ENCODE results near the gene MAN1C1. TPM values are rescaled to one million over a fixed set of nuclear protein-coding genes. Genes with fewer than 3 reads are reported as not detected.

The MAN1C1 gene
- total RNA-seq, 4 donors from 2014 or later = 14.6 to 25.1 (median 17.5) TPM

DNA sequence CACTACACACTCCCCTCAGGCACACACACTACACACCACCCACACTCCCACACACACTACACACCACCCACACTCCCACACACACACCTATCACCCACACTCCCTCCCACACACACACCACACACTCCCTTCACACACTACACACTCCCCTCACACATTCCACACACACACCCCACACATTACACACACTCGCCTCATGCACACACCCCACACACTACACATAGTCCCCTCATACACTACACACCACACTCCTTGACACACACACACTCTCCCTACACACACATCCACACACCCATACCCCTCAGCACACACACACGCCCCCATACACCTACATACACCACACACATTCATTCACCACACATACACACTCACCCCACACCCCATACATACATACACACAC lies 152.4 kb downstream of the MAN1C1 start:
- TF ChIP-seq EP300 (IDR thresholded peaks at IDR 0.05) = no peak
- TF ChIP-seq, protein P1, sequence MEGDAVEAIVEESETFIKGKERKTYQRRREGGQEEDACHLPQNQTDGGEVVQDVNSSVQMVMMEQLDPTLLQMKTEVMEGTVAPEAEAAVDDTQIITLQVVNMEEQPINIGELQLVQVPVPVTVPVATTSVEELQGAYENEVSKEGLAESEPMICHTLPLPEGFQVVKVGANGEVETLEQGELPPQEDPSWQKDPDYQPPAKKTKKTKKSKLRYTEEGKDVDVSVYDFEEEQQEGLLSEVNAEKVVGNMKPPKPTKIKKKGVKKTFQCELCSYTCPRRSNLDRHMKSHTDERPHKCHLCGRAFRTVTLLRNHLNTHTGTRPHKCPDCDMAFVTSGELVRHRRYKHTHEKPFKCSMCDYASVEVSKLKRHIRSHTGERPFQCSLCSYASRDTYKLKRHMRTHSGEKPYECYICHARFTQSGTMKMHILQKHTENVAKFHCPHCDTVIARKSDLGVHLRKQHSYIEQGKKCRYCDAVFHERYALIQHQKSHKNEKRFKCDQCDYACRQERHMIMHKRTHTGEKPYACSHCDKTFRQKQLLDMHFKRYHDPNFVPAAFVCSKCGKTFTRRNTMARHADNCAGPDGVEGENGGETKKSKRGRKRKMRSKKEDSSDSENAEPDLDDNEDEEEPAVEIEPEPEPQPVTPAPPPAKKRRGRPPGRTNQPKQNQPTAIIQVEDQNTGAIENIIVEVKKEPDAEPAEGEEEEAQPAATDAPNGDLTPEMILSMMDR (IDR thresholded peaks at IDR 0.05) = no peak
- TF ChIP-seq POLR2A (IDR thresholded peaks at IDR 0.05) = no peak
- Histone ChIP-seq H3K27me3 (no peaks in the 10 kb centered on the region), H3K4me1 (peaks cover 0 to 42% (median 14%) of the 10 kb centered on the region in 4 donors), H3K36me3 (peaks cover 0 to 16% (median 0%) of the 10 kb centered on the region in 3 donors), H3K9me3 (no peaks in the 10 kb centered on the region), H3K4me3 (no peak overlapping the region), H3K27ac (no peak overlapping the region)
- WGBS, 2 donors = 90 to 96% methylated on average over 2 of the region's 2 CpGs
- DNase-seq (ENCODE audit: low spot score in 2 of 2) = no peak

DNA sequence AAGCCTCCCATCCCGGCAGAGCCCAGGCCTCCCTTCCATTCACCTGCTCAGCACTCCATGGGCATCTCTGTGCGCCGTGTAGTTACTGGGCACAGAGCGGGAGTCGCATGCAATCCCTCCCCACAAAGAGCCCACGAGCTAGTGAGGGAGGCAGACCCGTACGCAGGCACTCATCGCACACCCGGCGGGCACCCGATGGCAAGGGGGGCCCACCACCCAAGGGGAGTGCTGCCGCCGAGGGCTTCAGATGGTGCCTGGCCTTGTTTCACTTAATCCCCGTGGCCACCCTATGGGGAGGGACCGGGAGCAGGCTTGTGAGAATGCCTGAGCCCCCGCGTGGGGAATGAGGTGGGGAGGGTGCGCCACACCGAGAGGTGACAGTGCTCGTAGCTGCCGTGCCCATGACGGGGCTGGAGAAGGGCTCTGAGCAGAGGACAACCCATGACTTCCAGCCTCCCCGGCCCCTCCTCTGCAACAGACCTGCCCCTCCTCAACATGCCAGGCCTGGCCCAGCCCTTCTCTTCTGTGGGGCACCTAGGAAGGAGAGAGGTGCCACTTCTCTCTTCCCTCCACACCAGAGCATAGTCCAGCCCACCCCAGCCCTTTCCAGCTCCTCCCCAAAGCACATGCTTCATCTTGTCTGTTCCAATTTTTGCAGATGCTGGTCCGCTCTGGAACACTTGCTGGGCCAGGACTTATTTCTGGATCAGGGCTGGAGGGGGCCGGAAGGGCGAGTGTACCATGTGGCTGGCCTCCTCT lies 153.2 kb downstream of the MAN1C1 start:
- 92 to 94% methylated on average over 20 to 27 of the region's 27 CpGs for WGBS, 2 donors
- Histone ChIP-seq H3K36me3 (peaks cover 0 to 8% (median 0%) of the 10 kb centered on the region in 3 donors), H3K27me3 (no peaks in the 10 kb centered on the region), H3K27ac (peak overlapping the region in 3 of 4 donors; percentile 52 to 84 (median 76)), H3K9me3 (no peaks in the 10 kb centered on the region), H3K4me1 (peaks cover 0 to 42% (median 18%) of the 10 kb centered on the region in 4 donors), H3K4me3 (no peak overlapping the region)
- TF ChIP-seq EP300 (IDR thresholded peaks at IDR 0.05) = no peak
- TF ChIP-seq, protein P1 (IDR thresholded peaks at IDR 0.05) = no peak
- TF ChIP-seq POLR2A (IDR thresholded peaks at IDR 0.05) = no peak
- no peak for DNase-seq (ENCODE audit: low spot score in 2 of 2)

DNA sequence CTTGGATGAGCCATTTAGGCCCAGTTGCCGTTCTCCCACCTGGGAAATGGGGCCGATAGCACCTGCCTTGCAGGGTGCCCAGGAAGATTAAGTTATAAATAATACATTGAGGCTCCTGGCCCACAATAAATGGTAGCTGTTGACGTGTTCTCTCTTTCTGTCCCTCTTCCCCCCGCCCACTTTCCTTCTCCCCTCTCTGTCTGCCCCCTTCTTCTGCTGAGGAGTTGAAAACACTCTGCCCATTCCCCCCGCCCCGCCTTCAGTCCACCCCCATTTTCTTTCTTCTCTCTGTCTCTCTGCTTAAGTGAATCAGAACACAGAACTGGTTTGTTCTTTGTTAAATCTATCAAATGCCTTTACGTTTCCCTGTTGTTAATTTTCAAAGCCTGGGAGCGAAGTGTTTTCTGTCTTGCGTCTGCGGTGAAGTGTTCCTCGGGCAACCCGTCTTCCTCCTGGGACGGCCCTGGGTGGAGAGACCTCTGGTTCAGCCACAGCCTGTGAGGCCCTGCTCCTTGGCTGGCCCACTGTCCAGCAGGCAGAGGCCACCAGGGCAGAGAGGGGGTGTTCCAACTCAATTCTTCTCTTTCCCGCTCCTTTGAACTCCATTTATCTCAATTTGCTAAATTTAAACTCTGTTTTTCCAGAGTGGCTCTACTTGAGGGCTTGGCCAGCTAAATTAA lies 154.1 kb downstream of the MAN1C1 start:
- Histone ChIP-seq H3K36me3 (peaks cover 0 to 7% (median 0%) of the 10 kb centered on the region in 3 donors), H3K4me1 (peaks cover 0 to 35% (median 18%) of the 10 kb centered on the region in 4 donors), H3K4me3 (peak overlapping the region in 1 of 4 donors; percentile 3), H3K27ac (peak overlapping the region in 3 of 4 donors; percentile 52 to 84 (median 76)), H3K27me3 (no peaks in the 10 kb centered on the region), H3K9me3 (no peaks in the 10 kb centered on the region)
- TF ChIP-seq, protein P1 (IDR thresholded peaks at IDR 0.05) = no peak
- TF ChIP-seq EP300 (IDR thresholded peaks at IDR 0.05) = no peak
- TF ChIP-seq POLR2A (IDR thresholded peaks at IDR 0.05) = no peak
- 30 to 42% methylated on average over 14 of the region's 14 CpGs for WGBS, 2 donors
- no peak for DNase-seq (ENCODE audit: low spot score in 2 of 2)

DNA sequence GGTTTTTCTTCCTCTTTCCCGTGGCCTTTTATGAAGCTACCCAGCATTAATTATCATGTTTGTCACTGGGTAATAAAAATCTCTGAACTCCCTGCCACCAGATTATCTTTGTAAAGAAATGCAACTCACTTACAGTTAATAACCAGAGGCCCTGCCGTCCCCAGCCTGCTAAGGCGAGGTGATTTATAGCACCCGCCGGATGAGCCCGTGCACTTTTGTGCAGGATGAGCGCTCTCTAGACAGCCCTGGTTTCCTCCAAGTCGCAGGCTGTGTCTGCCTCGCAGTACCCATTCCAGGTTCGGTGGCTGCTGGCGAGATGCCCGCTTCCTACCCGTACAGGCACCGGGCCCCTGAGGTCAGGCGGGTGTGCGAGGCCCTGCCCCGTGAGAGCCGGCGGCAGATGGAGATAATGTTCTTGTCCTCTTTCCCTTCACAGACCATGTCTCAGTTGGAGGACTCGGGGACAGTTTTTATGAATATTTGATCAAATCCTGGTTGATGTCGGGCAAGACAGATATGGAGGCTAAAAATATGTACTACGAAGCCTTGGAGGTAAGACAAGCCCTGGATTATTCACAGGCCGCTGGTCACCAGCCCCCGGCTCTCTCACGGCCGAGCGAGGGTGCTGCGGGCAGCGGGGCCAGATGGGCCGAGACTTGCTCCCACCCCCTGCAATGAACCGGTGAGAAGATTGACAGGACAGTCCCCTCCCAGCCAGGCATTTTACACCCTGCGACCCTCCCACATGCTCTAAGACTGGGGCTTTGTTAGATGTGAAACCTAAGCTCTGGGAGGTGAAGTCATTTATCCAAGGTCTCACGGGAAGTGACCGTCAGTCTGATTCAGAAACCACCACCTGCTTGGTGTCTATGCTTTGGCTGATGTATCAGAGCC lies 154.9 kb downstream of the MAN1C1 start:
- H3K27me3 ChIP-seq = no peaks in the 10 kb centered on the region
- H3K4me1 ChIP-seq = peaks cover 0 to 28% (median 18%) of the 10 kb centered on the region in 4 donors
- peak overlapping the region in 3 of 4 donors; percentile 15 to 84 (median 76) for H3K27ac ChIP-seq
- peaks cover 0 to 7% (median 0%) of the 10 kb centered on the region in 3 donors for H3K36me3 ChIP-seq
- DNase-seq (ENCODE audit: low spot score in 2 of 2) = peak in 1 of 2 donors; percentile 16
- peak overlapping the region in 1 of 4 donors; percentile 3 for H3K4me3 ChIP-seq
- no peak for TF ChIP-seq EP300 (IDR thresholded peaks at IDR 0.05)
- TF ChIP-seq, protein P1 (IDR thresholded peaks at IDR 0.05) = no peak
- TF ChIP-seq POLR2A (IDR thresholded peaks at IDR 0.05) = no peak
- no peaks in the 10 kb centered on the region for H3K9me3 ChIP-seq
- WGBS, 2 donors = 48 to 52% methylated on average over 33 to 34 of the region's 34 CpGs
